ENCODE data around the gene CDH18. TPM values are rescaled to one million over a fixed set of nuclear protein-coding genes. Genes with fewer than 3 reads are reported as not detected.

Gene CDH18
- total RNA-seq, 1 experiment from 2014 or later = not detected

GRCh38 chr5:20023686-20024180 is 35.7 kb upstream of the CDH18 start:
- Histone ChIP-seq H3K4me2 (ENCODE audit: low read length) (no peak overlapping the region), H3K9me2 (ENCODE audit: insufficient read depth) (no peaks in the 10 kb centered on the region), H3K79me2 (ENCODE audit: insufficient read depth, low read length) (no peaks in the 10 kb centered on the region), H3K36me3 (ENCODE audit: control insufficient read depth in 1 of 2, insufficient read depth in 2 of 2, low read length in 2 of 2) (no peaks in the 10 kb centered on the region), H2AFZ (ENCODE audit: low read depth, low read length, poor library complexity, severe bottlenecking) (no peak overlapping the region), H3K27ac (ENCODE audit: low read depth, low read length) (no peak overlapping the region), H3K27me3 (ENCODE audit: insufficient read depth, low read length) (no peaks in the 10 kb centered on the region), H4K20me1 (ENCODE audit: insufficient read depth) (no peaks in the 10 kb centered on the region), H3K4me3 (replicated peaks in 1 of 2; ENCODE audit: low read depth in 1 of 2, low read length in 2 of 2) (no peak overlapping the region), H3K9ac (ENCODE audit: low read length) (no peak overlapping the region), H3K9me3 (ENCODE audit: control insufficient read depth in 1 of 2, insufficient read depth in 1 of 2, low read depth in 1 of 2, low read length in 2 of 2) (peaks cover 3 to 27% of the 10 kb centered on the region in 2 experiments; a peak in 3 of 4 replicates), H3K4me1 (ENCODE audit: control insufficient read depth in 1 of 2, insufficient read depth in 2 of 2, low read length in 2 of 2) (no peaks in the 10 kb centered on the region)
- TF ChIP-seq SRF (IDR thresholded peaks at IDR 0.05; ENCODE audit: low read depth) = no peak
- TF ChIP-seq ATF3 (IDR thresholded peaks at IDR 0.05) = no peak
- TF ChIP-seq CTCF (IDR thresholded peaks at IDR 0.05 in 2 of 3, conservative IDR thresholded peaks at IDR 0.05 in 1 of 3; ENCODE audit: borderline replicate concordance in 1 of 3, insufficient read depth in 1 of 3, low read depth in 2 of 3, low read length in 2 of 3) = no peak
- no peak for TF ChIP-seq MAX (IDR thresholded peaks at IDR 0.05)
- TF ChIP-seq JUND (IDR thresholded peaks at IDR 0.05) = no peak
- TF ChIP-seq ZFX (IDR thresholded peaks at IDR 0.05) = no peak
- TF ChIP-seq EZH2phosphoT487 (IDR thresholded peaks at IDR 0.05; ENCODE audit: borderline replicate concordance) = no peak
- no peak for TF ChIP-seq POLR2AphosphoS5 (IDR thresholded peaks at IDR 0.05; ENCODE audit: low read depth, low read length)
- TF ChIP-seq POLR2A (IDR thresholded peaks at IDR 0.05; ENCODE audit: borderline replicate concordance, extremely low read depth, insufficient read depth, insufficient read length) = no peak
- TF ChIP-seq ELF1 (IDR thresholded peaks at IDR 0.05; ENCODE audit: borderline replicate concordance, low read depth) = no peak
- no peak for TF ChIP-seq SIN3A (IDR thresholded peaks at IDR 0.05; ENCODE audit: low read depth)
- no peak for TF ChIP-seq EGR1 (IDR thresholded peaks at IDR 0.05; ENCODE audit: low read depth)
- no peak for TF ChIP-seq ZNF274 (IDR thresholded peaks at IDR 0.05; ENCODE audit: low read depth, low read length)
- no peak for TF ChIP-seq EZH2 (IDR thresholded peaks at IDR 0.05)
- TF ChIP-seq RAD21 (IDR thresholded peaks at IDR 0.05; ENCODE audit: low read depth) = no peak
- TF ChIP-seq CEBPB (IDR thresholded peaks at IDR 0.05; ENCODE audit: low read depth) = no peak
- TF ChIP-seq YY1 (IDR thresholded peaks at IDR 0.05; ENCODE audit: extremely low read depth, insufficient replicate concordance, low read depth, low read length) = no peak
- no peak for TF ChIP-seq TCF7L2 (IDR thresholded peaks at IDR 0.05; ENCODE audit: borderline replicate concordance, extremely low read depth, insufficient read depth, insufficient read length)
- no peak for TF ChIP-seq REST (IDR thresholded peaks at IDR 0.05; ENCODE audit: low read depth)
- ChIA-PET POLR2A (no interaction called here), RAD21 (ENCODE audit: low non-redundant PET in 1 of 2, low total read pairs in 2 of 2, uncharacterized antibody in 2 of 2, unreplicated experiment in 2 of 2) (no interaction called here), CTCF (no interaction called here)
- DNase-seq (ENCODE audit: low read depth, low spot score) = no peak
- intact Hi-C loops (cut with micrococcal nuclease) = no loop called here
- no TSS peak for BruUV-seq (replicated peaks)
- ATAC-seq = no peak
